HAP-1 (cell line): Measurements from ENCODE around the gene TNK2.

Source experiments
- DNase-seq, 2 experiments: peaks; one replicate each; pipeline ENCODE4 v3.0.0-alpha.2; 2016 to 2020; ENCODE audit warnings: low spot score in 2 of 2
- H3K27me3 ChIP-seq: fragments of 250-450 bp; sonication (Bioruptor Pico); 2 replicates; pipeline ENCODE4 v1.5.1; 2020; ENCODE audit warnings: low read depth, mild to moderate bottlenecking, moderate library complexity
- H3K36me3 ChIP-seq: fragments of 250-450 bp; sonication (Bioruptor Pico); replicated peaks from 2 replicates; pipeline ENCODE4 v1.5.1; 2020; ENCODE audit warnings: mild to moderate bottlenecking
- H3K4me1 ChIP-seq: fragments of 250-450 bp; sonication (Bioruptor Pico); 2 replicates; pipeline ENCODE4 v1.5.1; 2020; ENCODE audit warnings: mild to moderate bottlenecking
- H3K4me3 ChIP-seq: fragments of 250-450 bp; sonication (Bioruptor Pico); 2 replicates; pipeline ENCODE4 v1.5.1; 2020; ENCODE audit warnings: mild to moderate bottlenecking, moderate library complexity
- H3K9me3 ChIP-seq: fragments of 250-450 bp; sonication (Bioruptor Pico); 2 replicates; pipeline ENCODE4 v1.5.1; 2020; ENCODE audit warnings: mild to moderate bottlenecking, moderate library complexity
- in situ Hi-C: fragments of 300-500 bp; cut with MboI; formaldehyde crosslinking; loops from 3 replicates; pipeline ENCODE4 v1.14.3; 2020; ENCODE audit warnings: low sequenced_read_pairs, inconsistent platforms, mixed read lengths

Gene TNK2

GRCh38 chr3:195900436-195901355, 7.7 kb downstream of the TNK2 start:
- Histone ChIP-seq H3K36me3 (no peaks in the 10 kb centered on the region), H3K4me3 (no peak overlapping the region), H3K9me3 (no peaks in the 10 kb centered on the region), H3K4me1 (peaks cover 18% of the 10 kb centered on the region), H3K27me3 (no peaks in the 10 kb centered on the region)
- DNase-seq, result no peak
- in situ Hi-C loops, result no loop called here

- in situ Hi-C loops, result no loop called here
- Histone ChIP-seq H3K9me3 (no peaks in the 10 kb centered on the region), H3K4me3 (no peak overlapping the region), H3K4me1 (peaks cover 15% of the 10 kb centered on the region), H3K36me3 (no peaks in the 10 kb centered on the region), H3K27me3 (no peaks in the 10 kb centered on the region)
- DNase-seq, result no peak
Observed at GRCh38 chr3:195899701-195900435, 8.5 kb downstream of the TNK2 start.

DNA sequence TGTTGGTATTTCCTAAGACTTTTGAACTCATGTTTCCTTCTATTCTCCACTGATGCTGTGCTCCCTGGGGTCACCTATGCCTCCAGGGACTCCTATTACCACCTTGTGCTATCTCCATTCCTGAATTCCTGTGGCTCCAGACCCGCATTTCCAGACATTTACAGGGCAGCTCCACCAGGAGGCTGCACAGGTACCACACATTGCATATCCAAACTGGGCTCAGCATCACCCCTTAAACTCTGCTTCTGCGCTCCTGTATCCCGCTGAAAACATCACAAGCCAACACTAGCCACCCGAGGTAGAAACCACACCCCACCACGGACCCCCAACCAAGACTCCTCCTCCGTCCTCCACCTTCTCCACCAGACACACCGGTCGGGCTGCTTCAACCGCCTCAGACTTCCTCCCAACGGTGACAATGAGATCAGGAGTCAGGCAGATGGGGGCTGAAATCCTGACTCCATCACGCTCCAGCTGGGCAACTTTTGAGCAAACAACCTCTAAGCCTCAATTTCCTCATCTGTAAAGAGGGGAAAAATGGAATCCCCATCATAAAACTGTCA, 10.4 kb downstream of the TNK2 start:
- Histone ChIP-seq H3K27me3 (no peaks in the 10 kb centered on the region), H3K9me3 (no peaks in the 10 kb centered on the region), H3K36me3 (no peaks in the 10 kb centered on the region), H3K4me1 (peaks cover 16% of the 10 kb centered on the region), H3K4me3 (no peak overlapping the region)
- in situ Hi-C loops, result no loop called here
- DNase-seq, result no peak

DNA sequence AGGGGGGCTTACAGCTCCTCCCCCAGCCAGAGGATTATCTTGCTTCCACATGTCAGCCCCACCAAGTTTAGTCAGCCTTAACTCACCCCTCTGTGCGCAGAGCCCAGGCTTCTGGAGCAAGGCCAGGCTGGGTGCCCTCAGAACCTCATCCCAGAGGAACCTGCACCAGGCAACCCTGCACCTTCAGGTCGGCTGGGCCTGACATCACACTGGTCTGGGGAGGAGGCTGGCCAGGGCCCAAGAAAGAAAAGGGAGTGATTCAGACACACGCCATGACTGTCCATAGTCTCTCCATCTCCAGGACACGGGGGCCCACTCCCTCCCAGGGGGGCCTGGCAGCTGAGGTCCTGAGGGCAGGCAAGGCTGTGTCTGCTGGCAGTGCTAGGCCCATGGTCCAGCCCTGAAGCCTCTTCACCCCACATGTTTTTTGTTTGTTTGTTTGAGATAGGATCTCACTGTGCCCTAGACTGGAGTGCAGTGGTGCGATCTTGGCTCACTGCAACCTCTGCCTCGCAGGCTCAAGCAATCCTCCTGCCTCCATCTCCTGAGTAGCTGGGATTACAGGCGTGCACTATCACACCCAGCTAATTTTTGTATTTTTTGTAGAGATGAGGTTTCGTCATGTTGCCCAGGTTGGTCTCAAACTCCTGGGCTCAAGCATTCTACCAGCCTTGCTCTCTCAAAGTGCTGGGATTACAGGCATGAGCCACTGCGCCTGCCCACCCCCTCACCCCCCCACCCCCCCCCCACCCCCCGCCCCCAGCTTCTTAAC, 11.1 kb downstream of the TNK2 start:
- no peak for DNase-seq
- Histone ChIP-seq H3K36me3 (no peaks in the 10 kb centered on the region), H3K4me3 (no peak overlapping the region), H3K27me3 (no peaks in the 10 kb centered on the region), H3K9me3 (no peaks in the 10 kb centered on the region), H3K4me1 (peaks cover 16% of the 10 kb centered on the region)
- in situ Hi-C loops, result no loop called here

GRCh38 chr3:195896361-195897080, 11.8 kb downstream of the TNK2 start:
- Histone ChIP-seq H3K36me3 (no peaks in the 10 kb centered on the region), H3K9me3 (no peaks in the 10 kb centered on the region), H3K27me3 (no peaks in the 10 kb centered on the region), H3K4me3 (peak overlapping the region; percentile 47), H3K4me1 (peaks cover 16% of the 10 kb centered on the region)
- in situ Hi-C loops, result no loop called here
- DNase-seq, result peak; percentile 46 to 53

DNA sequence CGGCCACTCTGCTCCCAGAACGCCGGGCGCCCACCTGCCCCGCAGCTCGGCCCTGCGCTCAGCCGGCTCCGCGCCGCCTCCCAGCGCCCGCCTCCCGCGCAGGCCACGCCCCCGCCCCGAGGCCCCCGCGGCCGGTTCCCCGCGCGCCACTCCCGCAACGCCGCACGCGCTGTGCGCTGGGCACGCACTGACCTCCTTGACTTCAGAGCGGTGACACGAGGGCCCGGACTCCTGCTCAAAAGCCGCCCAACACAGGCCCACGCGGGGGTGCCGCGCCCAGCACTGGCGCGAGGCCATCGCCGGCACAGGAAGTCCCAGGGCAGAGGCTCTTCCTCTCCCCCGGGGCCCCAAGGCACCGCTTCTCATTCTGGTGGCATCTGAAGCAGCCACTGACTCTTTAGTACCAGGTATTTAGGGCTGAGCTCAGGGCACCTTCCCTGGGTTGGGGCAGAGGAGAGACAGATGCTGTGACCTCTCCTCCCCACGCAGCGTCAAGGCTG, 12.4 kb downstream of the TNK2 start:
- peak overlapping the region; percentile 47 for H3K4me3 ChIP-seq
- no peaks in the 10 kb centered on the region for H3K27me3 ChIP-seq
- H3K9me3 ChIP-seq, result no peaks in the 10 kb centered on the region
- in situ Hi-C loops, result no loop called here
- DNase-seq, result peak; percentile 16 to 65
- H3K36me3 ChIP-seq, result no peaks in the 10 kb centered on the region
- H3K4me1 ChIP-seq, result peaks cover 16% of the 10 kb centered on the region

DNA sequence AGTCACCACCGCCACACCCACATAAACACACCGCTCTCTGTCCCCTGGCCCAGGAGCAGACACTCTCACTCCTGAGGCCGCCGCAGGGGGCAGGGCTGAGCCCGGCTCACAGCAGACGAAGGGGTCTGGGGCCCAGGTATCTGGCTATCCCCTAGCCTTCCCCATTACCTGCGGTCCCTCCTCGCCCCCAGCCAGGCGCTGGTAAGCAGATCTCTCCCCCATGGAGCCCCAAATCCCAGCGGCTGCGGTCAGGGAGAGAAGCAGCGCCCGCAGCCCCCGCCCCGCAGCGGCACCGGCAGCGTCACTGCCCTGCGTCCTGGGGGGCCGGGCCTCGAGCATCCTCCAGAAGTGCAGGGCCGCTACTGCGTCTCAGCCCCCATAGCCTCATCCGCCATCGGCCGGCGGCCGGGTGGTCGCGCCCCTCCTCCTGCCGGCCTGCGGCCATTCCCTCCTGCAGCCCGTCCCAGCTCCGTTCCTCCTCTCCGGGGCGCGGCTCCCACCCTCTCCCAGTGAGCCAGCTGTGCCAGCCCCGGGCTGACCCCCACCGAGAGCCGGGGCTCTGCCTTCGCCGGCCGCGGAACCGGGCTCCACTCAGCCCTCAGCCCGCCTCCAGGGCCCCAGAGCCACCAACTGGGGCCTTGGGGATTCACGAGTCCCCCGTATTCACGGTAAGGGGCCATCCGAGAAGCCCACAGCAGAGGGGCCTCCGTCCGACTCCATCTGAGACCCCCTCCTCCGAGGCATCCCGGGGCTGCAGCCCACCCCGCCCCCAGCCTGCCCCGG, 13.1 kb downstream of the TNK2 start:
- peak; percentile 56 to 82 for DNase-seq
- H3K9me3 ChIP-seq, result no peaks in the 10 kb centered on the region
- no peaks in the 10 kb centered on the region for H3K27me3 ChIP-seq
- in situ Hi-C loops, result no loop called here
- H3K4me3 ChIP-seq, result peak overlapping the region; percentile 47
- H3K36me3 ChIP-seq, result no peaks in the 10 kb centered on the region
- H3K4me1 ChIP-seq, result peaks cover 16% of the 10 kb centered on the region

DNA sequence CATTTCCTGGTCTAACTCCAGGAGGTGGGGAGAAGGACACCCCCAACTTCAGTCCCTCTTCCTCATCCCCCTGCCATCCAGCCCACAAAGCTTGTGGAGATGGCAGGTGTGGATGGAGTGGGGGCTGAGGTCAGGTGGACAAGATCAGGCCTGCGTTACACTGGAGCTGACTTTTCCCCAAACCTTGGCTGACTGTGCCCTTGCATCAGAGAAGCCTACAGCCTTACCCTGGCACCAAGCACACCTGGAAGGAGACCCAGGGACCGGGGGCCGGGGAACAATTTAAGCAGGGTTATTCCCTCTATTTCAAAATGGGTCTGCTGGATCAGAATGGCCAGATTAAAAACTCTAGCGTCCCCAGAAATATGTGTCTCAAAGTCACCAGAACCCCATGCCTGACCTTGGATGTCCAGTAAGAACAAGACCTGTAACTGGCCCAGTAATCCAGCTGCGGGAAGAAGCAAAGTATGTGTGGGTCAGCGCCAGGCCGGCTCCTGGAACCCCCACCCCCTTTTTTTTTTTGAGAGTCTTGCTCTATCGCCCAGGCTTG, 14.4 kb downstream of the TNK2 start:
- Histone ChIP-seq H3K9me3 (no peaks in the 10 kb centered on the region), H3K4me3 (no peak overlapping the region), H3K4me1 (peaks cover 16% of the 10 kb centered on the region)

DNA sequence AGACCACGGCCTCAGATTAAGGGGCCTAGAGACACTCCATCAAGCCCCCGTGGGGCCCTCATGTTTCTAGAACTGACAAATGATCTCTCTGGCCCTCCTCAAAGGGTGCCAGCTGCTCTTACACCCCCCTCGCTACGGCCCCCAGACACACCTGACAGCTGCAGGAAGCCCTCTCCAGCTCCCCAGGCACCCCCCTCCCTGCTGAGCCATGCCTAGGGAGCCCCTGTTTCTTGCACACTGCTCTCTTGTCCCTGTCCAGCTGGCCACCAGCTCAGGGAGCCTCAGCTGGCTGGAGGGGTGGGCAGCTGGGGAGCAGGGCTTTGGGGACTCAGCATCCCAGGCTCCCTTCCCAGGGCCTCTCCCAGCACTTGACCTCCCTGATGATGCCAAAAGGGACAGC, 14.8 kb downstream of the TNK2 start:
- H3K4me1 ChIP-seq, result peaks cover 16% of the 10 kb centered on the region
- in situ Hi-C loops, result no loop called here
- no peak overlapping the region for H3K4me3 ChIP-seq
- no peak for DNase-seq
- no peaks in the 10 kb centered on the region for H3K36me3 ChIP-seq
- H3K9me3 ChIP-seq, result no peaks in the 10 kb centered on the region
- no peaks in the 10 kb centered on the region for H3K27me3 ChIP-seq

More for the DNA sequence above, 14.4 kb downstream of the TNK2 start:
- in situ Hi-C loops, result no loop called here
- H3K36me3 ChIP-seq, result no peaks in the 10 kb centered on the region
- DNase-seq, result no peak
- no peaks in the 10 kb centered on the region for H3K27me3 ChIP-seq

GRCh38 chr3:195893044-195893395, 15.3 kb downstream of the TNK2 start:
- Histone ChIP-seq H3K4me1 (peaks cover 16% of the 10 kb centered on the region), H3K4me3 (no peak overlapping the region), H3K9me3 (no peaks in the 10 kb centered on the region), H3K27me3 (no peaks in the 10 kb centered on the region), H3K36me3 (peaks cover 3% of the 10 kb centered on the region; the same call in 1 of the 2 replicates)
- in situ Hi-C loops, result no loop called here
- no peak for DNase-seq

DNA sequence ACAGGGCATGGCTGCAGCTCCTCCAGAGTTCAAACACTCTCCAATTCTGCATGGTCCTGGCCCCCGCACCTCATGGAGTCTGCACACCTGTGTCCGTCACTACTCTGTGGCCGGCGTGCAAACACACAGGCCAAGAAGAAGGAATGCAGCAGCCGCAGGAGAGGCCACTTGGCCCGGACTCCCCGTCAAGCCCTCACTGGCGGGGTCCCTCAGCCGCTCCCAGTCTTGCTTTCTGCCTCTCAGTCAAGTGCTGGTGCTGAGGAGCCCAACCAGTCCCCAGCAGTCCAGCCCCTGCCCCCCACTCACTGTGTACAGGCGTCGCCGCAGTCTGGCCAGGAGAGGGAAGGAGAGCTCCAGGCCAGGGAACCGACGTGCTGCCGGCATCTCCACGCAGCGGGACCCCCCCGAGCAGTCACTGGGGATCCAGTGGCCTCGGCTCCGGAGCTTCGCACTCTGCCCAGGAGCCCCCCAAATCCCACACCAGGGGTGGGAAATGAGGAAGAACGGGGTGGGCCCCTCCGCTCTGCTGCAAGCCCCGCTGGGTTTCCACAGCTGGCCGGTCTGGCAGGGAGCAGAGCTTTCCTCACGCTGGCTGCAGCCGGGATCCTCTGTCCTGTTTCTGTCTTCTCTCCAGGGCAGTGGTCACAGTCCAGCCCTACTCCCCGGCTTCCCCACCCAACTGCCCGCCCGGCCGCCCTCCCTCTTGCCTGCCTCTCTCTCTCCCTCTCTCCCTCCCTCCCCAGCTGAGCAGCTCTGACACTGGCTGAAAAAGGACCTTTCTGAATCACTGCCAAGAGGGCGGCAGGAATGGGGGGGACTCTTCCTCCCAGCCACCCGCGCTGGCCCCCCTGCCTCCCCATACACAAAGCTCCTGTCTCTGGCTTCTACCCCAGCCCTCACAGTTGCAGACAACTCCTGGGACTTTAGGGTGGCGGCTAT, 16.0 kb downstream of the TNK2 start:
- H3K9me3 ChIP-seq, result no peaks in the 10 kb centered on the region
- no peak overlapping the region for H3K4me3 ChIP-seq
- H3K36me3 ChIP-seq, result peaks cover 6% of the 10 kb centered on the region; the same call in 1 of the 2 replicates
- peaks cover 16% of the 10 kb centered on the region for H3K4me1 ChIP-seq
- no peak for DNase-seq
- no peaks in the 10 kb centered on the region for H3K27me3 ChIP-seq
- in situ Hi-C loops, result no loop called here
